ENCODE data around the gene CSHL1. TPM values are rescaled to one million over a fixed set of nuclear protein-coding genes. Genes with fewer than 3 reads are reported as not detected.
A peak's percentile ranks its signal among the peaks of the same experiment; 100 is the strongest.

CSHL1 gene
- total RNA-seq, 2 experiments from 2014 or later: not detected

- Mint-ChIP-seq H3K27me3 (no peaks in the 10 kb centered on the region), H3K36me3 (ENCODE audit: low read depth) (no peaks in the 10 kb centered on the region), H3K4me3 (no peak overlapping the region), H3K27ac (no peak overlapping the region), H3K4me1 (peaks cover 13% of the 10 kb centered on the region), H3K9me3 (ENCODE audit: low read depth) (no peaks in the 10 kb centered on the region)
- CTCF ChIA-PET: interaction anchor here (0.9 to 2.9 kb wide), 9 partner anchors 8 to 89 kb away, joined by 3 to 34 read pairs (median 10); partner anchors contain the start of gene GH1
- no peak for ATAC-seq
- intact Hi-C loops (cut with DNase I, micrococcal nuclease): loop anchor here in 1 of 2 experiments (2.0 kb wide), 1 partner anchor 43 kb away; no protein-coding TSS in a partner anchor
- POLR2A ChIA-PET: no interaction called here
- DNase-seq: no peak
These were observed 36.8 kb upstream of the CSHL1 start for GRCh38 chr17:63947711-63948330.

GRCh38 chr17:63946440-63947363 is 35.6 kb upstream of the CSHL1 start:
- Mint-ChIP-seq H3K9me3 (ENCODE audit: low read depth) (no peaks in the 10 kb centered on the region), H3K36me3 (ENCODE audit: low read depth) (no peaks in the 10 kb centered on the region), H3K4me3 (peak overlapping the region; percentile 21), H3K27ac (peak overlapping the region; percentile 65), H3K27me3 (no peaks in the 10 kb centered on the region), H3K4me1 (peaks cover 13% of the 10 kb centered on the region)
- peak; percentile 95 for ATAC-seq
- ChIA-PET POLR2A (interaction anchor here (0.6 kb wide), 1 partner anchor 10 kb away, joined by 3 read pairs; no protein-coding TSS in a partner anchor), CTCF (interaction anchor here (0.6 to 2.9 kb wide), 39 partner anchors 10 to 521 kb away, joined by 3 to 34 read pairs (median 5); partner anchors contain the start of genes CD79B, CSHL1 and GH1)
- peak; percentile 79 for DNase-seq
- intact Hi-C loops (cut with DNase I, micrococcal nuclease): loop anchor here (1.0 to 2.0 kb wide), 2 partner anchors 27 to 44 kb away; no protein-coding TSS in a partner anchor

- H3K9me3 Mint-ChIP-seq (ENCODE audit: low read depth): no peaks in the 10 kb centered on the region
- no peak overlapping the region for H3K4me3 Mint-ChIP-seq
- ATAC-seq (peak; percentile 5), DNase-seq (no peak)
- H3K36me3 Mint-ChIP-seq (ENCODE audit: low read depth): no peaks in the 10 kb centered on the region
- no peaks in the 10 kb centered on the region for H3K27me3 Mint-ChIP-seq
- peaks cover 13% of the 10 kb centered on the region for H3K4me1 Mint-ChIP-seq
- ChIA-PET POLR2A (no interaction called here), CTCF (interaction anchor here (0.6 to 2.9 kb wide), 37 partner anchors 9 to 861 kb away, joined by 3 to 34 read pairs (median 5); partner anchors contain the start of genes CD79B, CSHL1 and GH1)
- intact Hi-C loops (cut with DNase I, micrococcal nuclease): loop anchor here (1.0 to 2.0 kb wide), 2 partner anchors 27 to 45 kb away; no protein-coding TSS in a partner anchor
- no peak overlapping the region for H3K27ac Mint-ChIP-seq
These were observed 34.9 kb upstream of the CSHL1 start for GRCh38 chr17:63945784-63946439.

GRCh38 chr17:63944736-63945499 is 33.9 kb upstream of the CSHL1 start:
- intact Hi-C loops (cut with DNase I, micrococcal nuclease): no loop called here
- Mint-ChIP-seq H3K27ac (no peak overlapping the region), H3K36me3 (ENCODE audit: low read depth) (no peaks in the 10 kb centered on the region), H3K4me3 (no peak overlapping the region), H3K4me1 (peaks cover 13% of the 10 kb centered on the region), H3K27me3 (no peaks in the 10 kb centered on the region), H3K9me3 (ENCODE audit: low read depth) (no peaks in the 10 kb centered on the region)
- DNase-seq (no peak), ATAC-seq (no peak)
- ChIA-PET CTCF (interaction anchor here (0.6 to 2.9 kb wide), 10 partner anchors 8 to 189 kb away, joined by 3 to 34 read pairs (median 10); partner anchors contain the start of gene GH1), POLR2A (no interaction called here)

GRCh38 chr17:63943745-63944144 is 32.7 kb upstream of the CSHL1 start:
- Mint-ChIP-seq H3K27me3 (no peaks in the 10 kb centered on the region), H3K9me3 (ENCODE audit: low read depth) (no peaks in the 10 kb centered on the region), H3K36me3 (ENCODE audit: low read depth) (no peaks in the 10 kb centered on the region), H3K27ac (no peak overlapping the region), H3K4me3 (no peak overlapping the region), H3K4me1 (peaks cover 15% of the 10 kb centered on the region)
- no peak for ATAC-seq
- ChIA-PET POLR2A (no interaction called here), CTCF (no interaction called here)
- DNase-seq: no peak
- intact Hi-C loops (cut with DNase I, micrococcal nuclease): no loop called here

GRCh38 chr17:63942309-63942985 is 31.4 kb upstream of the CSHL1 start:
- DNase-seq (no peak), ATAC-seq (no peak)
- ChIA-PET CTCF (interaction anchor here (1.0 kb wide), 1 partner anchor 12 kb away, joined by 3 read pairs; no protein-coding TSS in a partner anchor), POLR2A (no interaction called here)
- no peaks in the 10 kb centered on the region for H3K27me3 Mint-ChIP-seq
- H3K9me3 Mint-ChIP-seq (ENCODE audit: low read depth): no peaks in the 10 kb centered on the region
- no peaks in the 10 kb centered on the region for H3K36me3 Mint-ChIP-seq (ENCODE audit: low read depth)
- H3K27ac Mint-ChIP-seq: no peak overlapping the region
- H3K4me1 Mint-ChIP-seq: peaks cover 16% of the 10 kb centered on the region
- intact Hi-C loops (cut with DNase I, micrococcal nuclease): no loop called here
- no peak overlapping the region for H3K4me3 Mint-ChIP-seq

- ChIA-PET CTCF (no interaction called here), POLR2A (no interaction called here)
- Mint-ChIP-seq H3K4me3 (no peak overlapping the region), H3K36me3 (ENCODE audit: low read depth) (no peaks in the 10 kb centered on the region), H3K9me3 (ENCODE audit: low read depth) (no peaks in the 10 kb centered on the region), H3K4me1 (peaks cover 14% of the 10 kb centered on the region), H3K27ac (no peak overlapping the region), H3K27me3 (no peaks in the 10 kb centered on the region)
- no peak for DNase-seq
- intact Hi-C loops (cut with DNase I, micrococcal nuclease): no loop called here
- ATAC-seq: no peak
These were observed 30.7 kb upstream of the CSHL1 start for GRCh38 chr17:63941751-63942150.

- intact Hi-C loops (cut with DNase I, micrococcal nuclease): no loop called here
- no peaks in the 10 kb centered on the region for H3K36me3 Mint-ChIP-seq (ENCODE audit: low read depth)
- H3K4me3 Mint-ChIP-seq: no peak overlapping the region
- no peak overlapping the region for H3K27ac Mint-ChIP-seq
- DNase-seq: no peak
- CTCF ChIA-PET: no interaction called here
- H3K27me3 Mint-ChIP-seq: no peaks in the 10 kb centered on the region
- no peaks in the 10 kb centered on the region for H3K9me3 Mint-ChIP-seq (ENCODE audit: low read depth)
- peaks cover 9% of the 10 kb centered on the region for H3K4me1 Mint-ChIP-seq
- POLR2A ChIA-PET: no interaction called here
- no peak for ATAC-seq
These were observed 30.1 kb upstream of the CSHL1 start for GRCh38 chr17:63941162-63941561.

GRCh38 chr17:63940584-63940983 is 29.5 kb upstream of the CSHL1 start:
- Mint-ChIP-seq H3K4me1 (peaks cover 8% of the 10 kb centered on the region), H3K9me3 (ENCODE audit: low read depth) (no peaks in the 10 kb centered on the region), H3K36me3 (ENCODE audit: low read depth) (no peaks in the 10 kb centered on the region), H3K4me3 (no peak overlapping the region), H3K27ac (no peak overlapping the region), H3K27me3 (no peaks in the 10 kb centered on the region)
- DNase-seq (no peak), ATAC-seq (no peak)
- CTCF ChIA-PET: no interaction called here
- intact Hi-C loops (cut with DNase I, micrococcal nuclease): no loop called here
- POLR2A ChIA-PET: no interaction called here

- ChIA-PET CTCF (interaction anchor here (0.6 kb wide), 1 partner anchor 125 kb away, joined by 3 read pairs; no protein-coding TSS in a partner anchor), POLR2A (no interaction called here)
These were observed 28.8 kb upstream of the CSHL1 start for GRCh38 chr17:63939884-63940283.

More at GRCh38 chr17:63939884-63940283, 28.8 kb upstream of the CSHL1 start:
- no peak for DNase-seq
- ATAC-seq: no peak
- Mint-ChIP-seq H3K27ac (no peak overlapping the region), H3K4me1 (peaks cover 3% of the 10 kb centered on the region), H3K9me3 (ENCODE audit: low read depth) (no peaks in the 10 kb centered on the region), H3K27me3 (no peaks in the 10 kb centered on the region), H3K4me3 (no peak overlapping the region), H3K36me3 (ENCODE audit: low read depth) (no peaks in the 10 kb centered on the region)
- intact Hi-C loops (cut with DNase I, micrococcal nuclease): no loop called here

Measured in activated CD4-positive, alpha-beta T cell treated with anti-CD3 and anti-CD28 coated beads for 36 hours (primary cell).